Hindlimb muscle (tissue), 1 donor: ENCODE measurements around the gene HLA-C. TPM values are rescaled to one million over a fixed set of nuclear protein-coding genes. Genes with fewer than 3 reads are reported as not detected.
"Not testable (repeated sequence)": the region's sequence is repeated elsewhere in the genome, so short reads cannot be mapped to it uniquely, and the experiment has no call there.

ENCODE experiments used
- DNase-seq: peaks from one replicate; pipeline ENCODE4 v3.0.0-alpha.2; 2013
- polyA plus RNA-seq: library from polyadenylated mRNA; unstranded; fragments of 120-200 nt; gene quantifications from one replicate; pipeline ENCODE4 v1.2.1, GENCODE V29; 2013; ENCODE audit not compliant: insufficient read length

The HLA-C gene
- polyA plus RNA-seq, 1 donor: 69.3 TPM

GRCh38 chr6:31270788-31271640, 878 bp downstream of the HLA-C start:
- DNase-seq: peak; percentile 41

- DNase-seq: no peak
Measured at GRCh38 chr6:31268836-31269235, 3.1 kb downstream of the HLA-C start.

GRCh38 chr6:31268369-31268765, 3.5 kb downstream of the HLA-C start:
- no peak for DNase-seq

- DNase-seq: no peak
Measured at GRCh38 chr6:31267651-31268368, 4.1 kb downstream of the HLA-C start.

GRCh38 chr6:31266567-31267360, 5.1 kb downstream of the HLA-C start:
- DNase-seq: no peak

- no peak for DNase-seq
Measured at GRCh38 chr6:31265926-31266325, 6.0 kb downstream of the HLA-C start.

- DNase-seq: not testable (repeated sequence)
Measured at GRCh38 chr6:31263346-31263933, 8.5 kb downstream of the HLA-C start.

GRCh38 chr6:31259995-31260394, 11.9 kb downstream of the HLA-C start:
- DNase-seq: not testable (repeated sequence)

GRCh38 chr6:31252625-31253024, 19.3 kb downstream of the HLA-C start:
- no peak for DNase-seq

- DNase-seq: no peak
Measured at GRCh38 chr6:31251261-31251660, 20.6 kb downstream of the HLA-C start.

GRCh38 chr6:31249184-31249583, 22.7 kb downstream of the HLA-C start:
- no peak for DNase-seq

- DNase-seq: no peak
Measured at GRCh38 chr6:31247813-31248212, 24.1 kb downstream of the HLA-C start.

- no peak for DNase-seq
Measured at GRCh38 chr6:31246051-31246521, 25.8 kb downstream of the HLA-C start.

GRCh38 chr6:31243508-31243907, 28.4 kb downstream of the HLA-C start:
- no peak for DNase-seq

GRCh38 chr6:31239854-31240253, 32.0 kb downstream of the HLA-C start:
- no peak for DNase-seq

- DNase-seq: not testable (repeated sequence)
Measured at GRCh38 chr6:31234101-31234500, 37.8 kb downstream of the HLA-C start.

- DNase-seq: no peak
Measured at GRCh38 chr6:31228476-31228875, 43.4 kb downstream of the HLA-C start.

- DNase-seq: no peak
Measured at GRCh38 chr6:31227143-31227542, 44.7 kb downstream of the HLA-C start.

GRCh38 chr6:31225735-31226134, 46.2 kb downstream of the HLA-C start:
- DNase-seq: no peak

GRCh38 chr6:31222496-31222895, 49.4 kb downstream of the HLA-C start:
- DNase-seq: no peak
